ENCODE results near the gene LOXHD1. TPM values are rescaled to one million over a fixed set of nuclear protein-coding genes. Genes with fewer than 3 reads are reported as not detected.

LOXHD1 gene
- total RNA-seq, 1 donor from 2014 or later = 0.23 TPM

DNA sequence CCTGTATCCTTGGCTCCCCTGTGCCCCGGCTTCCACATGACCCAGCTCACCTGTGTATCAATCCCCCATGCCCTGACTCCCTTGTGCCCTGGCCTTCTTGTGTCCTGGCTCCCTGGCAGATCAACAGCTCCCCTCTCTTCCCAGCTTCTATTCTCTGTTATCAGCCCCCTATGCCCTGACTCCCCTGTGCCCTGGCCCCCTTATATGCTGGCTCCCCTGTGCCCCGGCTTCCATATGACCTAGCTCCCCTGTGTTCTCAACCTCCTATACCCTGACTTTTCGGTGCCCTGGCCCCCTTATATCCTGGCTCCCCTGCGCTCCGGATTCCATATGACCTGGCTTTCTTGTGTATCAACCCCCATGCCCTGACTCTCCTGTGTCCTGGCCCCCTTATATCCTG lies 209.2 kb downstream of the LOXHD1 start:
- peaks cover 3% of the 10 kb centered on the region for H3K4me1 Mint-ChIP-seq (ENCODE audit: unreplicated experiment)
- no peak for DNase-seq (ENCODE audit: low spot score)

DNA sequence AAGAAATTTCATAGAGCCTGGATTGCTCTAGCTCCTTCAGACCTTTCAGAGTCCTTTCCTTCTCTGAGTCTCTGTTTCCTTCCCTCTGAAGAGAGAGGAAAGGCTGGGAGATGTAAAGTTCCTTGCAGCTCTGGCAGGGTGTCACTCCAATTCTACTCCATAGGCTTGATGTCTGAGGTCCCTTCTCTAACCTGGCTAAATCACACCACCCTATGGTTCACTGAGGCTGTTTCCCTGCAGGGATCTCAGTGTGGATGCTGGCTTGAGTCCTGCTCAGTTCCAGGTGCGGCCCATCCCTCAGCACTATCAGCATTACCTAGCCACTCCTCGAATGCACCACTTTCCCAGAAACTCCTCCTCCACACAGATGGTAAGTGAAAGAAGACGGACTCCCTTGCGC lies 209.7 kb downstream of the LOXHD1 start:
- TF ChIP-seq CTCF (IDR thresholded peaks at IDR 0.05; ENCODE audit: unreplicated experiment) = no peak
- H3K36me3 Mint-ChIP-seq (ENCODE audit: low read depth, unreplicated experiment) = peaks cover 18% of the 10 kb centered on the region
- no peak for DNase-seq (ENCODE audit: low spot score)
- no peaks in the 10 kb centered on the region for H3K27me3 Mint-ChIP-seq (ENCODE audit: unreplicated experiment)
- peaks cover 8% of the 10 kb centered on the region for H3K9me3 Mint-ChIP-seq (ENCODE audit: unreplicated experiment)
- no peak overlapping the region for H3K4me3 Mint-ChIP-seq (ENCODE audit: unreplicated experiment)
- peaks cover 3% of the 10 kb centered on the region for H3K4me1 Mint-ChIP-seq (ENCODE audit: unreplicated experiment)
- H3K27ac Mint-ChIP-seq (ENCODE audit: unreplicated experiment) = no peak overlapping the region

More for the DNA sequence above, 209.2 kb downstream of the LOXHD1 start:
- peaks cover 8% of the 10 kb centered on the region for H3K9me3 Mint-ChIP-seq (ENCODE audit: unreplicated experiment)
- H3K27ac Mint-ChIP-seq (ENCODE audit: unreplicated experiment) = no peak overlapping the region
- peaks cover 18% of the 10 kb centered on the region for H3K36me3 Mint-ChIP-seq (ENCODE audit: low read depth, unreplicated experiment)
- no peak for TF ChIP-seq CTCF (IDR thresholded peaks at IDR 0.05; ENCODE audit: unreplicated experiment)
- no peak overlapping the region for H3K4me3 Mint-ChIP-seq (ENCODE audit: unreplicated experiment)
- no peaks in the 10 kb centered on the region for H3K27me3 Mint-ChIP-seq (ENCODE audit: unreplicated experiment)

DNA sequence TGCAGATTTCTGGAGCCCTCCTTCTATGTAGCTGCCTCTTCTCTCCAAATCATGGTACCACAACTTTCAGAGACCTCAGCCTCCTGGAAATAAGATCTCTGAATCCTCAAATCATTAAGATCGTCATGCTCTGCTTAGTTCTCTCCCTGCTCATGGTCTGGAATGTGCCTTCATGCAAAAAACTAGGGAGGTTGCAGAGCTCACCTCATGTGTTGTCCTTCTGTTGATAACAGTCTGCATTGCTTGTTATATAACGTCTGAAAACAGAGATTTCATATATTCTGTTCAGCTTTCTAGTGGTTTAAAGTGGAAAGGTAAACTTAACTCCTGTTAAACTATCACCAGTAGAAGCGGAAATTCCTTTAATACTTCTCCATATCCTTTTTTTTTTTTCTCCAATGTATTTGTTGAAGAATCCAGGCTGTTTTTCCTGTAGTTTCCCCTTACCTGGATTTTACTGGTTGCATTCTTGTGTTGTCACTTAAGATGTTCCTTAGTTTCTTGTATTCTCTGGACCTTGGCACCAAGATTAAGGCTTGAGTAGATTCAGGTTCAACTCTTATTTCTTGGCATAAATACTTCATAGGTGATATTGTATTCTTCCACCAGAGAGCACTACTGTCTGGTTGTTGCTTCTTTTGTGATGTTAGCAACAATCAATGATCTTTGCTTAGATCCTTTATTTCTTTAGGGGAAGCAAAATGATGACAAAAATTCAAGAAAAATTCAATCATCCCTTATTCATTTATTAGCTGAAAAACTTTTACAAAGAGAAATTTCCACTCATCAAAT lies 211.3 kb downstream of the LOXHD1 start:
- H3K9me3 Mint-ChIP-seq (ENCODE audit: unreplicated experiment) = peaks cover 8% of the 10 kb centered on the region
- no peak for DNase-seq (ENCODE audit: low spot score)
- peaks cover 11% of the 10 kb centered on the region for H3K36me3 Mint-ChIP-seq (ENCODE audit: low read depth, unreplicated experiment)
- no peak for TF ChIP-seq CTCF (IDR thresholded peaks at IDR 0.05; ENCODE audit: unreplicated experiment)
- no peaks in the 10 kb centered on the region for H3K27me3 Mint-ChIP-seq (ENCODE audit: unreplicated experiment)
- H3K4me3 Mint-ChIP-seq (ENCODE audit: unreplicated experiment) = no peak overlapping the region
- no peak overlapping the region for H3K27ac Mint-ChIP-seq (ENCODE audit: unreplicated experiment)
- peaks cover 3% of the 10 kb centered on the region for H3K4me1 Mint-ChIP-seq (ENCODE audit: unreplicated experiment)

GRCh38 chr18:46439037-46439436 lies 218.0 kb downstream of the LOXHD1 start:
- Mint-ChIP-seq H3K27ac (ENCODE audit: unreplicated experiment) (no peak overlapping the region), H3K4me1 (ENCODE audit: unreplicated experiment) (peaks cover under 1% of the 10 kb centered on the region), H3K9me3 (ENCODE audit: unreplicated experiment) (no peaks in the 10 kb centered on the region), H3K4me3 (ENCODE audit: unreplicated experiment) (no peak overlapping the region), H3K27me3 (ENCODE audit: unreplicated experiment) (no peaks in the 10 kb centered on the region), H3K36me3 (ENCODE audit: low read depth, unreplicated experiment) (no peaks in the 10 kb centered on the region)
- TF ChIP-seq CTCF (IDR thresholded peaks at IDR 0.05; ENCODE audit: unreplicated experiment) = no peak
- DNase-seq (ENCODE audit: low spot score) = no peak

DNA sequence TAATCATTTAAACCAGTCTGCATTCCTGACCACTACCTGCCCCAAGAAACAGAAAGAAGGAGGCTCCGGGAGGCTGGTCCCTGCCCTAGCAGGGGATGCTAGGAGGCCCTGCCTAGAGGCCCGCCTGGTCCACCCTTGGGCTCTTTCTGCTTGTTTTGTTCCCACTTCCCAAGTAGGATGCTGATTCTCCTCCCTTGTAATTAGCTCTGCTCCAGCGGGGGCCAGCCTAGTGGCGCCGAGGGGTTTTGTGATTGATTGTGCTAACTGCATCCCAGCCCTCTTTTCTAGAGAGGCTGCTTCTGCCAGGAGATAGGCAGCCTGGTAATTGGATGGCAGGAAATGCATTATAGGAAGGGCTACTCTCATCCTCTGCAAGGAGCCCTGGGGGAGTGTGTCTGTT lies 220.0 kb downstream of the LOXHD1 start:
- Mint-ChIP-seq H3K4me3 (ENCODE audit: unreplicated experiment) (no peak overlapping the region), H3K27me3 (ENCODE audit: unreplicated experiment) (no peaks in the 10 kb centered on the region), H3K27ac (ENCODE audit: unreplicated experiment) (no peak overlapping the region), H3K9me3 (ENCODE audit: unreplicated experiment) (no peaks in the 10 kb centered on the region), H3K4me1 (ENCODE audit: unreplicated experiment) (peaks cover 6% of the 10 kb centered on the region), H3K36me3 (ENCODE audit: low read depth, unreplicated experiment) (no peaks in the 10 kb centered on the region)
- TF ChIP-seq CTCF (IDR thresholded peaks at IDR 0.05; ENCODE audit: unreplicated experiment) = no peak
- DNase-seq (ENCODE audit: low spot score) = no peak
